ENCODE measurements around the gene RTN4RL1. TPM values are rescaled to one million over a fixed set of nuclear protein-coding genes. Genes with fewer than 3 reads are reported as not detected.

The RTN4RL1 gene
- total RNA-seq, 1 donor, result not detected

DNA sequence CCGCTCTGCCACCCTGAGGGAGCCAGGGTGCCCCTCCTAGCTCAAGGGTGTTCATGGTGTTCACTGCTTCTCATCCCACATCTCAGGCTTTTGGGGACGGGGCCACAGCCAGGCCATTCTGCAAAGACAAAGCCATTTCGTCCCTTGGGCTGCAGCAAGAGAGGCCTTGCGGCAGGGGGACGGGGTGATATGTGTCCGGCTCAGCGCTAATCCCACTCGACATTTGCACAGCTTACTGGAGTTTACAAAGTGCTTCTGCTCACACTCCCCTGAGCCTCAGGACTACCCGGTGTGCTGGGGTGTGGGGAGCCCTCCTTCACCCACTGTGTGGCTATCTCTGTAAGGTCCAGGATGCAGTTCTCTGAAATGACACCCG is 84.3 kb downstream of the RTN4RL1 start:
- Histone ChIP-seq H3K27me3 (ENCODE audit: insufficient read depth, low read length) (no peaks in the 10 kb centered on the region), H3K4me3 (ENCODE audit: low read length) (no peak overlapping the region), H3K4me1 (ENCODE audit: insufficient read depth, low read length) (no peaks in the 10 kb centered on the region), H3K9me3 (ENCODE audit: low read depth, low read length) (no peaks in the 10 kb centered on the region)

DNA sequence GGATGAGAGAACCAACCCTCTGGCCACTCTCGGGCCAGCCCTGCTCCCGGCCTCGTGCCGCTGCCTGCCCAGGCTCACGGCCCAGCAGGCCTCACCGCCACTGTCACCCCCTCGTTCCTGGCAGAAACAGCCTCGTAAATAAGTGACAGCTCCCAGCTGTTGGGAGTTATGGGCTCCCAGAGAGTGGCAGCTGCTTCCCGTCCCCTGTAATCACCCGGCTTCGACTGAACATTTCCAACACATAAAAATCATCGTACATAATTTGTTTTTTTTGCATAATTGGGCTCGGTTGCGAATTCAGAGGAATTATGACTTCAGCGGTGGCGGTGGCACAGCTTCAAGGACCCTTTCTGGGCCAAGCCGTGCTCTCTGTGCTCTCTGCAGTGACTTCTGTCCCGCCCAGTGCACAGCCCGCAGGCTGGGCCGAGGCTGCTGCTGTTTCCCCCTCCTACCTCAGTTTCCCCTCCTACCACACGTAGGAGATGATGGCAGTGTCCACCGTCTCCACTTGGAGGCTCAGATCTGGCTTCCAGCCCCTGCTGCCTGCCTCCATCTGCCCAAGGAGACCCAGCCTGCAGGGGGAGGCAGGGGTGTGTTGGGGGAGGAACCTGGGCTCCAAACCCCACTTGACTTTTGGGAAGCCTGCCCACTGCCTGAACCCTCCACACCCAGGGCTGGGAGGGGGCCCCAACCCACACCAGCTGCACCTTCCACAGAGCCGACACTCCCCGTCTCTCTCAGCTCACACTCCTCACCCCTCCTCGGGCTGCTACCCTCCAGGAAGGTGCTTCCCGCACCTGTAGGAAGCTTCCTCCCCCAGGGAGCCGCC is 84.9 kb downstream of the RTN4RL1 start:
- Histone ChIP-seq H3K4me3 (ENCODE audit: low read length) (no peak overlapping the region), H3K9me3 (ENCODE audit: low read depth, low read length) (no peaks in the 10 kb centered on the region), H3K4me1 (ENCODE audit: insufficient read depth, low read length) (no peaks in the 10 kb centered on the region), H3K27me3 (ENCODE audit: insufficient read depth, low read length) (no peaks in the 10 kb centered on the region)

DNA sequence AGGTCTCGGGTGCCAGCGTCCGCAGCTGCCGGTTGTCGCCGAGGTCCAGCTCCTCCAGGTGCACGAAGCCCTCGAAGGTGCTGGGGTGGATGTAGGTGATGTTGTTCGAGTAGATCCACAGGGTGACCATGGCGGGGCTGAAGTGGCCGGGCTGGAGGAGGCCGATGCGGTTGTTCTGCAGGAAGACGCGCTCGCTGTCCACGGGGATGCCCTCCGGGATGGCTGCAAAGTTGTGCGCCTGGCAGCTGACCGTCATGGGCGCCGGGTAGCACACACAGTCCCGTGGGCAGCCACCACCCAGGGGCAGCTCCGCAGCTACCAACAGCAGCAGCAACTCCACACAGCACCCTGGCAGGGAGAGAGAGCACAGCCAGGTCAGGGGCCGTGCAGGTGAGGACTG is 87.7 kb downstream of the RTN4RL1 start:
- H3K4me1 ChIP-seq (ENCODE audit: insufficient read depth, low read length), result no peaks in the 10 kb centered on the region

DNA sequence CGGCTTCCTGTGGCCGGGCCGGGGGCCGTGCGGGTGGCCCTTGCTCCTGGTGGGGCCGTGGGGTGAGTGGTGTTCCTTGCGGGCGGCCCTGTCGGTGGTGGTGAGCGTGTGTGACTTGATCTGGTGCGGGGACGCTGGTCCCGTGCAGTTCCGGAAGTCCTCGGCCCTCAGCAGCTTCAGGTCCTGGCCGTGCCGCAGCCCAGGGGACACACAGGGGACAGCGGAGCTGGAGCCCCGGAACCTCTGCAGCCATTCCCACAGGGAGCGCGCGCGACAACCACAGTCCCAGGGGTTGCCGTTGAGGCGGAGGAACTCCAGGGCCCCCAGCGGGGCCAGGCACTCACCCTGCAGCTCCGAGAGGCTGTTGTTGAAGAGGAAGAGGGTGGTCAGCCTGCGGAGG is 88.4 kb downstream of the RTN4RL1 start:
- H3K4me3 ChIP-seq (ENCODE audit: low read length), result no peak overlapping the region

More for the DNA sequence above, 87.7 kb downstream of the RTN4RL1 start:
- Histone ChIP-seq H3K9me3 (ENCODE audit: low read depth, low read length) (no peaks in the 10 kb centered on the region), H3K27me3 (ENCODE audit: insufficient read depth, low read length) (no peaks in the 10 kb centered on the region), H3K4me3 (ENCODE audit: low read length) (no peak overlapping the region)

DNA sequence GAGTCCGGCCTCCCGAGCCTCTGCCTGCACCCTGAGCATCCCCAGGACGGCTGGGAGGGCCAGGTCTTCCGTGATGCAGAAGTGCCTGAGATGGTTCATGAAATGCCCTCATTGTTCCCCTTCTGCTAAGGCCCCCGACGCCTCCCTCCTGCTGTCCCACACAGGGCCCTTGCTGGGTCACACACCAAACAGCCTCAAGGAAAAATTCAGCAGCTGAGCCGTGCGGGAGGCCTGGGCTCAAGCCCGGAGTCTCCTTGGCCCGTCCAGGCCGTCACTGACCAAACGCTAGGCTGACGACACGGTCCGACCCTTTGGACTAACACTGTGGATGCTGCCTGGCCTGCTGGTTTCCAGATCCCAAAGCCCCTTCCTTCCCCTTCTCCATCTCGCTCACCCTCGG is 90.2 kb downstream of the RTN4RL1 start:
- Histone ChIP-seq H3K4me3 (ENCODE audit: low read length) (no peak overlapping the region), H3K27me3 (ENCODE audit: insufficient read depth, low read length) (no peaks in the 10 kb centered on the region), H3K4me1 (ENCODE audit: insufficient read depth, low read length) (no peaks in the 10 kb centered on the region)

More for the DNA sequence above, 88.4 kb downstream of the RTN4RL1 start:
- no peaks in the 10 kb centered on the region for H3K27me3 ChIP-seq (ENCODE audit: insufficient read depth, low read length)
- H3K4me1 ChIP-seq (ENCODE audit: insufficient read depth, low read length), result no peaks in the 10 kb centered on the region
- no peaks in the 10 kb centered on the region for H3K9me3 ChIP-seq (ENCODE audit: low read depth, low read length)

DNA sequence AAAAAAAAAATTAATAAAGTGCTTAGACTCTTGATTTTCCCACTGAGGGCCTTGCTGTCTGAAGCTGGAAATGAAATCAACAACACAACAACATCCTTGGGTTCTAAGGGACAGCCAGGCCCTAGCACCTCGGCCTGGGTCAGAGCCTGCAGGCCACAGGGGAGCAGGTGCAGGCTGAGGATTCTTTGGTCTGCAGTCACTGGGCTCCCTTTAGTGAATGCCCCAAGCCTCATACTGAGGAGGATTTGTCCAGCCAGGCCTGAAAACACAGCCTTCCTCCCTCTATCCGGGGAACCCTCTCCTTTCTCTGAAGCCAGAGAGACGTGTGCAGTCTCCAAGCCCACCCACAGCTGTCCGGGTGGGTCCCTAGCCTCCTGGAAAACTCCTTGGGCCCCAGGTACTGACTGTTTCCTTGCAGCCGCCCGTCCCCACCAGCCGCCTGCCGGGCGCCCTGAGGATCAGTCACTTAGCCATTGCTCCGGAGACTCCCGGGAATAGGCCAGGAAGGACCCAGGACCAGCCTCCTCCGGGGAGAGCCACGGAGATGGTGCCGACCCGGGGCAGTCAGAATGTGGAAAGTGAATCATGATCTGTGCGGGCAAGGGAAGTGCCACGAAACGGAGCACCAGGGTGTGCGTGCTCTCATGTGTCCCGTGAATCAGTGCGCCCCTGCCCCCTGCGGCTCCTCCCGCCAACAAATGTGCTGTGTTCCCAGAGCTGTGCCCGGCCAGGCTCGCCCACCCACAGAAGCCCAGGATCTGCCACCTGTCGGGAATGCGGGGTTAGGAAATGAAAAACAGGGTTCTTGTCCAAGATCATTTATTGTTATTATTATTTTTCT is 91.0 kb downstream of the RTN4RL1 start:
- no peaks in the 10 kb centered on the region for H3K4me1 ChIP-seq (ENCODE audit: insufficient read depth, low read length)
- H3K27me3 ChIP-seq (ENCODE audit: insufficient read depth, low read length), result no peaks in the 10 kb centered on the region
- H3K9me3 ChIP-seq (ENCODE audit: low read depth, low read length), result no peaks in the 10 kb centered on the region
- no peak overlapping the region for H3K4me3 ChIP-seq (ENCODE audit: low read length)

More for the DNA sequence above, 90.2 kb downstream of the RTN4RL1 start:
- no peaks in the 10 kb centered on the region for H3K9me3 ChIP-seq (ENCODE audit: low read depth, low read length)

DNA sequence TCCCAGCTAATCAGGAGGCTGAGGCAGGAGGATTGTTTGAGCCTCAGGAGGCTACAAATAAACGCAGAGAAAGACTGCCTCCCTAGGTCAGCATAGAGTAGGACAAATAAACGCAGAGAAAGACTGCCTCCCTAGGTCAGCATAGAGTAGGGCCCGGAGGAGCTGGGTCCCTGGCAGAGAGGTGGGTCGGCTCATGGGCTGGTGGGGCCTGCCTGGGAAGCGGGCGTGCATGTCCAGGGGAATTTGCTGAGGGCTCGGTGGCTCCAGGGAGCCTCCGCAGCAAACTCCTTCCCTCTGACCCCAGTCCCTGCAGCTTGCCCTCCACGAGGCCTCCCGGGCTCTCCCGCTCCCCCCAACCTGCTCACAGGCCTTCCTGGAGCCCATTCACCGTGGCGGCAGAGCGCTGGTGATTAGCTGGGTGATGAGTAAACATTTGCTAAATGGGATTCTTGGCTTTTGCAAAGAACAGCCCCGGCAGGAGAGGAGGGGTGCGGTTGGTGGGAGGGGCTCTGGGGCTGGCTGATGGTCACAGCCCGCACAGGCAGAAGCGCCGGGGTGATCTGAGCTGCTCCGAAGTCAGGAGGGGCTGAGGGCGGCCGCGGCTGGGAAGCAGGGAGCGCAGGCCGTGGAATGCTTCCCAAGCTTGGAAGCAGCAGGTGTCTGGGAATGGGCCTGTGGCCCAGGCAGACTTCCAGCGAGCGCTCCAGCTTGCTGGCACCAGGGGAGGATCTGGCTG is 93.1 kb downstream of the RTN4RL1 start:
- no peaks in the 10 kb centered on the region for H3K9me3 ChIP-seq (ENCODE audit: low read depth, low read length)
- no peaks in the 10 kb centered on the region for H3K4me1 ChIP-seq (ENCODE audit: insufficient read depth, low read length)
- no peak overlapping the region for H3K4me3 ChIP-seq (ENCODE audit: low read length)
- no peaks in the 10 kb centered on the region for H3K27me3 ChIP-seq (ENCODE audit: insufficient read depth, low read length)

DNA sequence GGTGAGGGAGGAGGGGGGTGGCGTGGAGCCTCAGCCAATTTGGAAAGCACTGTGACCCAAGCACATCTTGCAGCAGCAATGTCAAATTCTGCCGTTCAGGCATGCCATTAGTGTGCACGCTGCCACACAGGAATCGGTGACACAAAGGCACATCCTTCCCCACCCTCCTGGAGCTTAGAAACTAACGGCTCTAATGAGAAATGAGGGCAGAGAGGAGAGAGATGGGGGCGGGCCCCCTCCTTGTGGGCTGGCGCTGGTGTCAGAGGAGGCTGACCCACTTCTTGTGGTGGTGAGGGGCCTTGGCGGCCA is 94.8 kb downstream of the RTN4RL1 start:
- Histone ChIP-seq H3K4me3 (ENCODE audit: low read length) (no peak overlapping the region), H3K9me3 (ENCODE audit: low read depth, low read length) (no peaks in the 10 kb centered on the region), H3K27me3 (ENCODE audit: insufficient read depth, low read length) (no peaks in the 10 kb centered on the region), H3K4me1 (ENCODE audit: insufficient read depth, low read length) (no peaks in the 10 kb centered on the region)

DNA sequence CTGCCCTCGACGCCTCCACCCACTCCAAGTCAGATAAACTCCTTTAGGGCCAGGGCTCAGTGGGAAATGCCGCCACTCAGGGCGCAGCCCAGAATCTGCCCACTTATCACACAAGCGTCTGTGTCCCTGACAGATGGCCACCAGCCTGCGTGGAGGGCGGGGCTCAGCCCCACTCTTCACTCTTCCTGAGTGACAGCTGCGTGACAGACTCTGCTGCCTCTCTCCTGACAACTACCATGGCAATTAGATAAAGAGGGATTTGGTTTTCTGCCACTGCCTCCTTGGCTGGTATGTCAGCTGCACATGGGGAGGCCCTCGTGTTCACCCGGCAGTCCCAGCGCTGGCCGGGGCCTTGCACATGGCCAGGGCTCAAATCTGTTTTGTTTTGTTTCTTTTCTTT is 96.2 kb downstream of the RTN4RL1 start:
- no peaks in the 10 kb centered on the region for H3K27me3 ChIP-seq (ENCODE audit: insufficient read depth, low read length)
- H3K4me1 ChIP-seq (ENCODE audit: insufficient read depth, low read length), result no peaks in the 10 kb centered on the region
- no peaks in the 10 kb centered on the region for H3K9me3 ChIP-seq (ENCODE audit: low read depth, low read length)
- H3K4me3 ChIP-seq (ENCODE audit: low read length), result no peak overlapping the region

DNA sequence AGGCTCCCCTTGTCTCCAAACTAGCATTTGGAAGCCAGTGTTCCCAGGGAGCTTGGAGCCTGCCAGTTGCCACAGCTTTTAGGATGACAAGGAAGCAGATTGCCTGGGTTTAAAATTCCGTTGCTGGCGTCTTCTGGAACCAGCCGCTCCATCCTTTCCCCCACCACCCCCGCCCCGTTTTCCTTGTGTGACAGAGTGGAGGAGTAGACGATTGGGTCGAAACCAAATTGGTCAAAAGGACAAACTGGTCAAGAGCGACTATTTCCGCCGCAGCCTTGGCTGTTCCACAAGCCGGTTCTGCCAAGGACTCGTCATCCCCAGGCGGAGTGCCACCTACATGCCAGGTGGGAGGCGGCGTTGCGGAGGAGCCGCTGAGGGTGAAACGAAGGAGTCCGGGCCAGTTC is 104.2 kb downstream of the RTN4RL1 start:
- Histone ChIP-seq H3K4me1 (ENCODE audit: insufficient read depth, low read length) (no peaks in the 10 kb centered on the region), H3K27me3 (ENCODE audit: insufficient read depth, low read length) (no peaks in the 10 kb centered on the region), H3K4me3 (ENCODE audit: low read length) (no peak overlapping the region), H3K9me3 (ENCODE audit: low read depth, low read length) (no peaks in the 10 kb centered on the region)

DNA sequence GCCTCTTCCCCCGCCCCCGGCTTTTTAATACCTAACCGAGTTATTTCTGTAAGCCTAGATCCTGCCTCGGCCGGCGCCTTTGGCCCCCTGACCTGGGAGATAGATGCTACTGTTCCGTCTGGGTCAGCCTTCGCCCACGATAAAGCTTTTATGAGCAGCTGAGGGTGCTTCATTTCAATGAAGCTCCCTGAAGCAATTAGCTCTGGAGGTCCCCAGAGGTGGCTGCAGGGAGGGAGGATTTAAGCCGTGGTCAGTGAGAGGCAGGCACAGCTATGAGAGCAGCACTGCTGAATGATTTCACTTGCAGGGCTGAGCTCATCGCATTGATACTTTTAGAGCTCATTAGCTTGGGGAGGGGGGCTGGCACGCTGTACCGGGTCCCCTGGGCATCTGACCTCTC is 105.9 kb downstream of the RTN4RL1 start:
- no peaks in the 10 kb centered on the region for H3K9me3 ChIP-seq (ENCODE audit: low read depth, low read length)
- no peak overlapping the region for H3K4me3 ChIP-seq (ENCODE audit: low read length)
- no peaks in the 10 kb centered on the region for H3K27me3 ChIP-seq (ENCODE audit: insufficient read depth, low read length)
- H3K4me1 ChIP-seq (ENCODE audit: insufficient read depth, low read length), result no peaks in the 10 kb centered on the region

DNA sequence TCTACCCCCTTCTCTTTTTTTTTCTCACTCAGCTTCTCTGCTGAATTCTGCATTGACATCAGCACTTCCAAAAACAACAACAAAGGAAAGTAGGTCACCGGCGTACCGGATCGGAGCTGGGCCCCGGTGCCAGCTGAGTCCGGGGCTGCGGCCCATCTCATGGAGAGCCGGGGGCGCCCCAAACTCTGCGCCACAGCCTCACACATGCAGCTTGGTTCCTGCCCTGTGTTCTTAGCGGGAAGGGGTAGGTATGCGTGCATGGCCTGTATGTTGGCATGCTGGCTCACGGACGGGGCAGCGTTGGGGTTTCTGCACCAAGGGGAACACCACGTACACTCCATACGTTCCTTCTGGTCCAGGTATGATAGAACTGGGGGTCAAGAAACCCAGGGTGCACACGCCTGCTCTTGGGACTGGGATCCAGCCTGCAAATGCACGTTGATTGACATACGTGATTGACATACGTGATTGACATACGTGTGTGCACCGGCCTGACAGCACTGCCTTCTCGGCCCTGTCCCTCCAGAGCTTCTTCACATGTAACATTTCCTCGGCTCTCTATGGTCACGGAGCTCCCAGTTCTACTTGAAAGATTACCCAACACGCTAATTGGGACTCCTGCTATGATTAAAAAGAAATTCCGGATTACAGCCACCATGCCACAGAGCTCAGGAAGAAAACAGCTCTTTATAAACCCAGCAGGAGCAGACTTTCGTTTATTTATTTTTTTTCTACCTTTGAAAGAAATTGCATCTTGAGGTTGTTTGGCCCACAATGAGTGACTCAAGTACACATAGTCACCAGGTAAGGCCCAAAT is 106.6 kb downstream of the RTN4RL1 start:
- Histone ChIP-seq H3K4me1 (ENCODE audit: insufficient read depth, low read length) (no peaks in the 10 kb centered on the region), H3K27me3 (ENCODE audit: insufficient read depth, low read length) (no peaks in the 10 kb centered on the region), H3K9me3 (ENCODE audit: low read depth, low read length) (no peaks in the 10 kb centered on the region), H3K4me3 (ENCODE audit: low read length) (no peak overlapping the region)

DNA sequence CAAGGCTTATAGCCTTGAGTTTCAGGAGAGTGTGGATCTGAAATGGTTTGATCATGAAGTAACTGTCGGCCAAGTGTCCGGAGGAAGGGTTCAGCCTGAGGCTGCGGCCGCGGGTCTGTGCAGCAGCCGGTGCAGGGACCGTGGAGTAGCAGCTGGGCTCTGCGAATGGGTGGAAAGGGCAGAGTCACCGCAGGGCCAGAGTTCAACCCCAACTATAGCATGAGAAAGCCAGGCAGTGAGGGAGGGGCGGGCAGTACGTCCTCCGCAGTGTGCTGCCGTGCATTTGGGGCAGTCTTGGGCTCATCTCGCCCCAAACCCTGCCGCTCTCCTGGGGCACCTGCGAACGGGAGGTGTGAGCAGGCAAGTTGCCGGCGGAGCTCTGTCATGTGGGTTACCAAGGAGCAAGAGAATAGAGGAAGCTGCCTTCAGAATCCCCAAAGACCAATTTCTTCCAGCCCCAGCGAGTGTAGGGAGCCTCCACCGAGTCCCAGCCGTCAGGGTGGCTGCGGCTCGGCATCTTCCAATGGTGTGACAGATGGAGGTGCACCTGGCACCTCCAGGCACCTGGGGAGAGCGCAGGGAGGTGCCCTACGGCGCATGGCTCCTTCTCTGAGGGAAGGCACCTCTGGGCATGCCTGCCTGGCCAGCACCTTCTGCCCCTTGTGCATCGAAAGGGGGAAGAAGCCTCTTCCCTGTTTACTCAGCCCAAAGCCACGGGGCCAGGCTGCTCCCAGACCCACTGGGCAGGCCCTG is 108.0 kb downstream of the RTN4RL1 start:
- Histone ChIP-seq H3K4me3 (ENCODE audit: low read length) (no peak overlapping the region), H3K27me3 (ENCODE audit: insufficient read depth, low read length) (no peaks in the 10 kb centered on the region), H3K9me3 (ENCODE audit: low read depth, low read length) (no peaks in the 10 kb centered on the region), H3K4me1 (ENCODE audit: insufficient read depth, low read length) (no peaks in the 10 kb centered on the region)

DNA sequence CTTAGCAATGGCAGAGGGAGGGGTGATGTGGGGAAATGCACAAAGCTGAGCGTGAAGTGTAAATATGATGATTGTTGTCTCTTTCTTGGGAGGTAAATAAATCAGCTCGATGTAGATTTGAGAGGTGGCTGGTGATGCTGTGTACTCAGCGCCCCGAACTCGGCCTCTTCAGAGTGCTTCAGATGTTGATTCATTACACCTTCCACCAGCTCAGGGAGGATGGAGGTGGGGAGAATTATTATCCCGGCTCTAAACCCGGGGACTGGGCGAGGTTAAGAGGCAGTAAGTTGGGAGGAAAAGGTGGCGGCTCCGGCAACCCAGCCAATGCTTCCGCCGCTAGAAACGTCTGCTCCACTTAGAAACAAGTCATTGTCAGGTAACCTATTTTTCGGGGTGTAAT is 108.8 kb downstream of the RTN4RL1 start:
- H3K27me3 ChIP-seq (ENCODE audit: insufficient read depth, low read length), result peaks cover 3% of the 10 kb centered on the region
- H3K4me1 ChIP-seq (ENCODE audit: insufficient read depth, low read length), result no peaks in the 10 kb centered on the region
- no peaks in the 10 kb centered on the region for H3K9me3 ChIP-seq (ENCODE audit: low read depth, low read length)
- no peak overlapping the region for H3K4me3 ChIP-seq (ENCODE audit: low read length)

All from mononuclear cell (primary cell).